Hippocampal formation (tissue), 2 donors: ENCODE measurements around the gene ZFP36L2.
A peak's percentile ranks its signal among the peaks of the same experiment; 100 is the strongest.

Source experiments
- DNase-seq, 2 donors: peaks; one replicate each; lab custom pipeline; 2025; lab: John Stamatoyannopoulos, UW

The ZFP36L2 gene

DNA sequence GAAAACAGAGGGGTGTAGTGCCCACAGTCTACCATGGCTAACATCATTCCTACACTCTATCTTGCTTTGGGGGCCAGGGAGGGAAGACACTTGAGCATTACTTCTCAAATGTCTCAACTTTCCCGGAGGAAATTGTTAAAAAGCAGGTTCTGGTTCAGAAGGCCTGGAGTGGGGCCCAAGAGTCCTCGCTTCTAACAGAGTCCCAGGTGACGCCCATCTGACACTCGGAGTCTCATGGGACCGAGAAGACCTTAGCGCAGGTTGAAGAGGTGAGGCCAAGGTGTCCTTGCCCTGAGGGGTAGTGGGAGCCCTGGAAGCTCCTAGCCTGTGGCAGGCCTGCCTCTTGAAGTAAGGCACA, 40.1 kb downstream of the ZFP36L2 start:
- no peak for DNase-seq

DNA sequence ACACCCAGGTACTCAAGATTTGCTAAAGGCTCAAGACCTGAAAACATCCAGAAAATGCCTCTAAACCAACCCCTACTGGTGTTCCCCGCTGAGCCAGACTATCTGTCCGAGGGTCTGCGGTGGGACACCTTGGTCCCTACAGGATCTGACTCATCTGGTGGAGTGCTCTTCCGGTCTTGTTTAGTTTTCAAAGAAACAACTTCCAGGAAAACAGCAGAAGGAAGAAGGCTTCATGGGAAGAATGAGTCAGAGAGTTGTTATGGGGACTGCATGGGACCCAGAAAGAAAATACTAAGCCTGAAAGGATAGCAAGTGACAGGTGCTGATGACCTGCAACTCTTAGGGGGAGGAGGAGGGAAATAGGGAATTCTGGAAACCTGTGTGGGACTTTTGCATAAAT, 41.3 kb downstream of the ZFP36L2 start:
- no peak for DNase-seq

DNA sequence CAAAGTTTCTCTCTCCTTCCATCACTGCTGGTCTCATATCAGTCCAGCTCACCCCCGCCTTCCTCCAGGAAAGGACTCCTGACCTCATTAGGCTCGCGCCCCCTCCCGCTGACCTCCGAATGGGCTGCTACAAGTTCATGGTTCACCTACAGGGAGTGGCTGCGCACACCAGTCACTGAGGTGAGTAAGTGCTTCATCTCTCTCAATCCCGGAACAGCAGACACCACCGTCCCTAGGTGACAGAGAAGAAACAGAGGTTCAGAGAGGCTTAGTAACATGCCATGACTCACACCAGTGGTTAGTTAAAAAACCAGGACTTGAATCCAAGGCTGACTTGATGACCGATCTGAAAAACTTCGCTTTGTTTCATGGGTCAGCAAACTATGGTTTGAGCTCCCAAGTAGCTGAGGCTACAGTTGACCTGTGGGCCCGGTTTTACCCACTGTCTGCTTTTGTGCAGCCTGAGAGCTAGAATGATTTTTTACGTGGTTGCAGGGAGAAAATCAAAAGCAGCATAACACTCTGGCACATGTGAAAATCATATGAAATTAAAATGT, 42.0 kb downstream of the ZFP36L2 start:
- DNase-seq = no peak

DNA sequence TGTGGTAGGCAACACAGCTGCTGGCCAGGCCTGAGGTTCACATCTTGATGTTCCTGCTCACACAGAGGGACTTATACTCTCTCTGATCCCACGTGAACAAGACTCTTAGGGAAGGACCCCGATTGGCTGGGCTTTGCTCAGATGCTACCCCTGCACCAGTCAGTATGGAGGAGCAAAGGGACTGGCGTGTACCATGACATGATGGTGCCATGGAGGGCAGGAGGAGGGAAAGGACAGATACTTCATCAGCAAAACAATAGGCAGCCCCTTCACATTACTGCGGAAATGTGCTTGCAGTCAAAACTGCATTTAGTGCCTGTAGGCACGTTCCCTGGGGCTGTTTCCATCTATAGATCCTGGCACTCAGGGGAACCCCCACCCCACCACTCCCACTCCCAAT, 42.7 kb downstream of the ZFP36L2 start:
- DNase-seq = no peak

DNA sequence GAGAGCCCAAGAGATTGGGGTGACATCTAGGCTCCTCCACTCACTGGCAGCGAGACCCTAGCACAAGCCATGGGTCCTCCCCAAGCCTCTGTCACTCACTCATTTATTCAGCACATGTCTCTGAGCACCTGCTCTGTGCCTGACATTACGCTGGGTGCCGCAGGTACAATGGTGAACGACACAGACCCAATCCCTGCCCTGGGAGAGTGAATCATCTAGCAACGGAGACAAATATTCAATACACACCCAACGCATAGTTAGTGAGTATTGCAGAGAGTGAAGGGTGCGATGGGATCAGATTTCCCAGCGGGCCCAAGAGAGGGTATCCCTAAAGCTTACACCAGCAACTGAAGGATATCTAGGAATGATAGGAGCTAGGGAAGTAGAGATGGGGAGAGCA, 45.5 kb downstream of the ZFP36L2 start:
- DNase-seq = no peak

DNA sequence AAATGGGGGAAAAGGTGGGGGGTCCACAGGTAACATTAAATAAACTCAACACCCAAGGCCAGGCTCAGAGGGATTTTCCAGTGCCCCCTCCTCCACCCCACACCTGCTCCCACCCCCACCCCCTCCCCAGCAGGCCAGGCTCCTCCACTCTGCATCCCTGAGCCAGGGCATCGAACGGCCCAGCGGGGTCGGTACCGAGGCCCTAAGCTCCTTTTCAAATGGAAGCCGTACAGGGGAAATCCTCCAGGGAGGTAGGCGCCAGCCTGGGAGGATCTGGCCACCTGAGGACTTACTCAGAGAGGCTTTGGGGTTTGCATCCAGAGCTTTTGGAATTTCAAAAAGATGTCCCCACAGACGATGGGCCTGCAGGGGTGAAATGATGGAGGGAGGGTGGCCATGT, 46.5 kb downstream of the ZFP36L2 start:
- no peak for DNase-seq

DNA sequence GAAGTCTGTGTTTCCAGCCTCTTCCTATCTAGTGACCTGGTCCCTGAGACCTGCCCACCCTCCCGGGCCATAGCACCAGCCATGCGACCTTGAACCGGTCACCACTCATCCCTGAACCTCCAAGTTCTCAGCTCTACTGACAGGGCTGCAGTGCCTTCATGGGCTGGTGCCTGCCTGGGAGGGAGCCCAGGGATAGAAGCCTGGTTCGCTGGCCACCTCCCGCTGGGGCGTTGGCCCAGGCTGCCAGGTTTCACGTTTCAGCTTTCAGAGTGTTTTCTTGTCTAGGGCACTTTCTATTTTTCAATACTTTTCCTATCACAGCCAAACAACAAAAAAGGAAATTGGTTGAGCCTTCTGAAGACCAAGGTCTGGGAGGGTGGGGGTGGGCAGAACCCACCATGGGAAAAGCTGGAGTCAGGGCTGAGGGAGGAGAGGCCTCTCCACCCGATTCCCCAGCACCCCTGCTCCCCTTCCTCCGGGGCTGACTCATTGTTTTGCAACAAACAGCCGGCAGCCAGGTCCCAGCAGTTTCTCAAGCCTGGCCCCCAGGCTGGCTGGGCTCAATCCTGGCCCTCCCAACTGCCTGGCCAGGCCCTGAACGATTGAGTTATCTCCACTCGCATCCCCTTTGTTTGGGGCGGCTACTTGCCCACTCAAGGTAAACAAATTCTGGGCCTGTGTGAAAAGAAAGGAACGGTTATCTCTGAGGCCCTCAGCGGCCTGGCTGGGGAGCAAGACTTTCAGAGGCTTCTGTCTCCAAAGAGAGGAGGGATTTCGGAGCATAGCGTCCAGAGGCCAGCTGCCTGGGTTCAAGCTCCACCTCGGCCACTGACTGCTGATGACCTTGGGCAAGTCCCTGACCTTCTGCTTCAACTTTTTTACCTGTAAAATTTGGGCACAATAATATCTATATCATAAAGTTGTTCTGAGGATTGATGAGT, 47.5 kb downstream of the ZFP36L2 start:
- peak in 1 of 2 donors; percentile 31 for DNase-seq

DNA sequence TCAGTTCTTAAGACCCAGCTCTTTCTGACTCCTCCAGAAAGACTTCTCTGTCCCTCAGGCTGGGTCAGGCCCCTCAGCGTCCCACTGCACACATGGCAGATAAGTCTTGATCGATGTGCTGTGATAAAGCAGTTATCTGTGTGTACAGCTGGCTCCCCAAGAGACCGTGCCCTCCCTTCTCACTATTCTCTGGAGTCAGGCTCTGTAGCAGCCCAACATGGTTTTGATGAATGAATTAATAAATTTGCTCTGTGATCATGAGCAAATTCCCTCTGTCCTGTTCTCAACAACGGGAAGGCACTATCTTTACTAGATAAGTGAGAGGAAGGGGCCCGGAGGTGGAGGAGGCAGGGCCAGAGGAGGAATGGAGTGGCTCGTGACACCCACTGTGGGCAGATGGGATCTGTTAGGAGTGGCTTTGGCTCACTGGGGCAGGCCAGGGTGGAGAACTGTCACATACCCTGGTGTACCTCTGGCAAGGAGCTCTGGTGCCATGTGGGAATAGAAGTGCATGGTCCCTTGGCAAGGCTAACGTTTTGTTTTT, 48.3 kb downstream of the ZFP36L2 start:
- no peak for DNase-seq

DNA sequence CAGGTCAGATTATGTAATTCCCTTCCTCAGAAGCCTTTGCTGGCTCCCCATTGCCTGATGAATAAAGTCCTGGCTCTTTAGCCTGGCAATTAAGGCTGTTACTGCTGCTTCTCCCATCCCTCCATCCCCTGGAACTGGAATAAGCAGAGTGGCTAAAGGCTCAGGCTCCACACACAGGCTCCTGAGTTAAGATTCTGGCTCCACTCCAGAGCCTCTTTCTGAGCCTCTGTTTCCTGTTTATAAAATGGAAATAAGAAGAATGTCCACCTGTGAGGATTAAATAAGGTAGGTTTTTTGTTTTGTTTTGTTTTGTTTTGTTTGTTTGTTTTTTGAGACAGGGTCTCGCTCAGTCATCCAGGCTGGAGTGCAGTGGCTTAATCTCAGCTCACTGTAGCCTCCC, 50.0 kb downstream of the ZFP36L2 start:
- no peak for DNase-seq

DNA sequence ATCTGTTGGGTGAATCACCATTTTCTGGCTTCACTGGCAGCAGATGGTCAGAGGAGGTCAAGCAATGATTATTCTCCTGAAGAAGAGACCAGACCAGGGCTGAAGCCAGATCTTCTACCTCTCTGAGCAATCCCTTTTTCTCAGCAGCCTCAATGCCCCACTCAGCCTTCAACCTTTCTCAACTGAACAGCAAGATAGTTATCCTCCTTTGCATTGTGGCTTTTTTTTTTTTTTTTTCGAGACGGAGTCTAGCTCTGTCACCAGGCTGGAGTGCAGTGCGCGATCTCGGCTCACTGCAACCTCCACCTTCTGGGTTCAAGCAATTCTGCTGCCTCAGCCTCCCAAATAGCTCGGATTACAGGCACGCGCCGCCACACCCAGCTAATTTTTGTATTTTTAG, 50.5 kb downstream of the ZFP36L2 start:
- no peak for DNase-seq

DNA sequence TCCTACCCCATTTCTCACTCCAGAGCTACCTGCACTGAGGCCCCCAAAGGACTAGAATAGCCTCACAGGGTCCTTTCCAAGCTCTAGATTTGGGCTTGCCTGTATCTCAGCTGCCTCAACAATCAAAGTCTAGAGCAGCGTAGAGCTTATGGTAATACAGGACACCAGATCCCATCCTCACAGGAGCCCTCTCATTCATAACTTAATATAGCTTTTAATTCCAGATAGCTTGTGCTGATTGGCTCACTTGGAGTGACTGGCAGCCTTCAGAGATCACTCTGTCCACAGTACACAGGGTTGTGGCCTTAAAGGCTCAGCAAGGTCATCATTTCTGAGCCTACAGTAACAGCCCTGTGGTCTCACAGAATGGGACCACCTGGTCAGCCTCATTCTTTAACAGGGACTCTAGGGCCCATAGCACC, 51.4 kb downstream of the ZFP36L2 start:
- no peak for DNase-seq

DNA sequence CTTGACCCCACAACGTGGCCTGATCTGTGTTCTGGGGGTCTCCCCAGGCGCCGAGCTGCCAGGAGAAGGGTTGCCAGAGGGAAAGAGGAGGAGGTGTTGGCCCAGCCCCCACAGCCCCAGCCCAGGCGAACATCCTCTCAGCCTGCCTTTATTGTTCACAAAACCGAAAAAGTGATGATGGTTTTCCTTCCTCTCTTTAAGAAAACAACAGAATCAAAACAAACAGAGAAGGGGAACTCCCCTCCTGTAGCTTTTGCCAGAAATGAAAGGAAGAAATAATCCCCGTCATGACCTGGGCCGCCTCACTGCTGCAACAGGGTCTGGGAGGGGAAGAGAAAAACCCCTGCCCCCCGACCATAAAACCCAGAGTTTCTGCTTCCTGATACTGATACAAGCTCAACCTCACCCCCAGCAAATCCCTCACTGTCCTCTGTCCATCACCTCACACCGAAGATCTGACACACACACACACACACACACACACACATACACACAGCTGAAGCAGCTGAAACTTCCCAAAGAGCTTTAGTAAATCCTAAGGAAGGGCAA, 52.0 kb downstream of the ZFP36L2 start:
- peak in 1 of 2 donors; percentile 8 for DNase-seq
